Keratinocyte (primary cell): ENCODE measurements around the gene NINJ2. TPM values are rescaled to one million over a fixed set of nuclear protein-coding genes. Genes with fewer than 3 reads are reported as not detected.

Experiments used
- DNase-seq: peaks from one replicate; pipeline ENCODE4 v3.0.0-alpha.2; 2011; ENCODE audit warnings: low read depth, missing footprints, low spot score
- FAIRE-seq: peaks from 2 replicates; lab custom pipeline; 2011; peaks lifted over from hg19 to GRCh38; lab: Jason Lieb, UNC
- H2AFZ ChIP-seq: 2 replicates; pipeline ENCODE4 v1.6.0; 2012; ENCODE audit warnings: low read length, control low read depth, inconsistent platforms; ENCODE audit not compliant: control insufficient read depth
- H3K27ac ChIP-seq: 2 replicates; pipeline ENCODE4 v1.5.1; 2011; ENCODE audit warnings: low read length; ENCODE audit not compliant: control insufficient read depth, insufficient read depth
- H3K27me3 ChIP-seq: 3 replicates; pipeline ENCODE4 v1.6.0; 2011; ENCODE audit warnings: low read length; ENCODE audit not compliant: control insufficient read depth, insufficient read depth; ENCODE audit errors: extremely low read depth
- H3K36me3 ChIP-seq, 2 experiments: 2 replicates in 1 of 2; 3 replicates in 1 of 2; pipeline ENCODE4 v1.5.1; 2011; ENCODE audit warnings: low read length in 2 of 2, mild to moderate bottlenecking in 1 of 2; ENCODE audit not compliant: control insufficient read depth in 2 of 2, insufficient read depth in 2 of 2; ENCODE audit errors: extremely low read depth in 1 of 2
- H3K4me1 ChIP-seq: 3 replicates; pipeline ENCODE4 v1.5.1; 2011; ENCODE audit warnings: low read length; ENCODE audit not compliant: control insufficient read depth, insufficient read depth; ENCODE audit errors: extremely low read depth
- H3K4me2 ChIP-seq: 3 replicates; pipeline ENCODE4 v1.6.0; 2011; ENCODE audit warnings: low read depth, low read length; ENCODE audit not compliant: control insufficient read depth, insufficient read depth; ENCODE audit errors: extremely low read depth
- H3K4me3 ChIP-seq, 3 experiments: fragments of 200-600 bp in 1 of 3; sonication (generic) in 1 of 3; 2 replicates in 2 of 3; 3 replicates in 1 of 3; pipeline ENCODE4 v1.5.1; 2011 to 2016; ENCODE audit warnings: low read length in 3 of 3, mild to moderate bottlenecking in 3 of 3, control low read depth in 2 of 3, inconsistent platforms in 1 of 3, low read depth in 1 of 3, mixed read lengths in 1 of 3, mixed run types in 1 of 3, moderate library complexity in 1 of 3; ENCODE audit not compliant: control insufficient read depth in 2 of 3, insufficient read depth in 2 of 3; ENCODE audit errors: extremely low read depth in 1 of 3
- H3K79me2 ChIP-seq: 2 replicates; pipeline ENCODE4 v1.6.0; 2012; ENCODE audit warnings: low read length; ENCODE audit not compliant: control insufficient read depth, insufficient read depth
- H3K9ac ChIP-seq: 3 replicates; pipeline ENCODE4 v1.6.0; 2011; ENCODE audit warnings: low read length; ENCODE audit not compliant: control insufficient read depth, insufficient read depth; ENCODE audit errors: extremely low read depth
- H3K9me1 ChIP-seq: 3 replicates; pipeline ENCODE4 v1.6.0; 2011; ENCODE audit warnings: low read length; ENCODE audit not compliant: control insufficient read depth, insufficient read depth; ENCODE audit errors: extremely low read depth
- H3K9me3 ChIP-seq: 2 replicates; pipeline ENCODE4 v1.5.1; 2012; ENCODE audit warnings: low read depth, low read length; ENCODE audit not compliant: control insufficient read depth
- H4K20me1 ChIP-seq: 3 replicates; pipeline ENCODE4 v1.6.0; 2011; ENCODE audit warnings: low read length; ENCODE audit not compliant: control insufficient read depth, insufficient read depth; ENCODE audit errors: extremely low read depth
- CTCF ChIP-seq, 3 experiments: IDR thresholded peaks in 1 of 3; conservative IDR thresholded peaks in 1 of 3; optimal IDR thresholded peaks in 1 of 3; 2 replicates in 2 of 3; 3 replicates in 1 of 3; pipeline versions ENCODE3 to v1.5.1; 2011; ENCODE audit warnings: low read length in 3 of 3, mild to moderate bottlenecking in 3 of 3, moderate library complexity in 2 of 3, control low read depth in 1 of 3, inconsistent platforms in 1 of 3; ENCODE audit not compliant: insufficient read depth in 2 of 3; ENCODE audit errors: extremely low read depth in 1 of 3
- EZH2 ChIP-seq: IDR thresholded peaks from one replicate; pipeline ENCODE4 v1.6.1; 2012; ENCODE audit warnings: inconsistent platforms, mild to moderate bottlenecking, low read length, moderate library complexity
- dilution Hi-C: fragments of 300-500 bp; cut with MboI; formaldehyde crosslinking; loops from one replicate; pipeline ENCODE4 v1.7.0; 2020; ENCODE audit warnings: low sequenced_read_pairs; ENCODE audit not compliant: extremely low pct_ligation_motif_present
- polyA plus RNA-seq, 5 experiments: library from polyadenylated mRNA; depleted of rRNA in 3 of 5; stranded (reverse) in 3 of 5; stranded (forward) in 1 of 5; unstranded in 1 of 5; fragments of >200 nt; gene quantifications; 1 replicate in 1 of 5; 2 replicates in 3 of 5; 3 replicates in 1 of 5; pipeline versions ENCODE4 v1.2.1 to v1.2.3, GENCODE V29; 2011 to 2012; ENCODE audit warnings: missing spikeins in 2 of 5, low read depth in 1 of 5, low replicate concordance in 1 of 5

Gene NINJ2
- polyA plus RNA-seq, 1 donor (not counting 4 experiments of a cell fraction or from before 2014, with no cell fraction given), result 0.58 TPM

GRCh38 chr12:586318-587071 is 76.8 kb downstream of the NINJ2 start:
- Histone ChIP-seq H3K9me1 (no peaks in the 10 kb centered on the region), H3K4me2 (no peak overlapping the region), H3K4me3 (no peak overlapping the region), H3K79me2 (no peaks in the 10 kb centered on the region), H3K9ac (no peak overlapping the region), H4K20me1 (no peaks in the 10 kb centered on the region), H3K36me3 (no peaks in the 10 kb centered on the region), H3K4me1 (peaks cover 7% of the 10 kb centered on the region), H3K27me3 (no peaks in the 10 kb centered on the region), H3K27ac (no peak overlapping the region), H2AFZ (no peak overlapping the region), H3K9me3 (no peaks in the 10 kb centered on the region)
- FAIRE-seq (no peak), DNase-seq (no peak)
- TF ChIP-seq CTCF (optimal IDR thresholded peaks at IDR 0.05 in 1 of 3, IDR thresholded peaks at IDR 0.05 in 1 of 3, conservative IDR thresholded peaks at IDR 0.05 in 1 of 3; ENCODE audit: extremely low read depth in 1 of 3, insufficient read depth in 2 of 3, low read length in 3 of 3) (no peak), EZH2 (no peak)
- dilution Hi-C loops, result no loop called here

GRCh38 chr12:585062-586061 is 77.9 kb downstream of the NINJ2 start:
- Histone ChIP-seq H3K9me1 (no peaks in the 10 kb centered on the region), H3K36me3 (no peaks in the 10 kb centered on the region), H2AFZ (no peak overlapping the region), H4K20me1 (no peaks in the 10 kb centered on the region), H3K4me3 (no peak overlapping the region), H3K4me1 (peaks cover 4% of the 10 kb centered on the region), H3K9ac (no peak overlapping the region), H3K4me2 (no peak overlapping the region), H3K27me3 (no peaks in the 10 kb centered on the region), H3K27ac (no peak overlapping the region), H3K79me2 (no peaks in the 10 kb centered on the region), H3K9me3 (no peaks in the 10 kb centered on the region)
- FAIRE-seq (no peak), DNase-seq (no peak)
- dilution Hi-C loops, result no loop called here
- no peak for TF ChIP-seq EZH2
- TF ChIP-seq CTCF (optimal IDR thresholded peaks at IDR 0.05 in 1 of 3, IDR thresholded peaks at IDR 0.05 in 1 of 3, conservative IDR thresholded peaks at IDR 0.05 in 1 of 3; ENCODE audit: extremely low read depth in 1 of 3, insufficient read depth in 2 of 3, low read length in 3 of 3), result no peak
